GM19193 (cell line): ENCODE results near the gene RLN2.

Source experiments
- POLR2A ChIP-seq: IDR thresholded peaks from 4 replicates; pipeline ENCODE4 v1.6.1; 2011; ENCODE audit not compliant: insufficient read depth, insufficient read length; ENCODE audit errors: extremely low read depth

The RLN2 gene

GRCh38 chr9:5288591-5288990 is 15.9 kb downstream of the RLN2 start:
- no peak for TF ChIP-seq POLR2A

DNA sequence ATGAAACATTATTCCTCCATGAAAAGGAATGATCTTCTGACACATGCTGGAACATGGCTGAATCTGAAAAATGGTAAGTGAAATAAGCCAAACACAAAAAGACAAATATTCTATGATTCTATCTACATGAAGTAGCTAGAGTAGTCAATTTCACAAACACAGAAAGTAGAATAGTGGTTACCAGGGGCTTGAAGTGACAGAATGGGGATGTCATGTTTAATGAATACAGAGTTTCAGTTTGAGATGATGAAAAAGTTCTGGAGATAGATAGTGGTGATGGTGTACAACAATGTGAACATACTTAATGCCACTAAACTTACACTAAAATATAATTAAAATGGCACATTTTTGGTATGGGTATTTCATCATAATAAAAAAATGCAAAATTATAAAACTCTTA is 18.3 kb downstream of the RLN2 start:
- TF ChIP-seq POLR2A = no peak

DNA sequence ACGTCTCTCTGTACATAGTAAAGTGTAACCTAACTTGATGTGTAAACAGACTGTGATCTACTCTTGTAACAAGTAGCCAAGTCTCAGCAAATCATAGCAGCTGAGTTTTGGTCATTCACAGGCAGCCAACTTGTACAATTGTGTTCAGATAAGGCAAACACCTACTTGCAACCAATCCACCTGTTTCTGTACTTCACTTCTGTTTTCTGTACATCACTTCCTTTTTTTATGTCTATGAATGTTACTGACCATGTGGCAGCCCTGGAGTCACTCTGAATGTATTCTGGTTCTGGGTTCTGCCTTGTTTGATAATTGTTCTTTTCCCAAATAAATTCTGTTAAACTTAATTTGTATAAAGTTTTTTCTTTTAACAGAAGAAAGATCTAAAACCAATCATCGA is 26.0 kb downstream of the RLN2 start:
- TF ChIP-seq POLR2A = no peak

DNA sequence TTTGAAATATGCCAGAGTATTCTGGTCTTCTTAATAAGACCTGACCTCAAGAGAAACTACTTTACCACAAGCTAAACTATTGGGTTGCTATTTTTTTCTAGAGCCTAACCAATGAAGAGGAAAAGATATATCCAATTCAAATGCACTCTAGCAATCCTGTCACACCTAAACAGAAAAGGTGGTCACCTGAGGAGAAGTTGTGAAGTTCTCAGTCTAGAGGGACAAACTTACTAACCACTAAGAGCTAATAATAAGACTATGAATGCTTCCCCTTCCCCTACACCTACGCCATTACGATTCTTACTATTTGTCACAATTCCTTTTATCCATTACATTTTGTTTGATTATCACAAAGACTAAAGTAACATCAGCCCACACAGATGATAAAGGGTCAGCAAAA is 29.7 kb downstream of the RLN2 start:
- TF ChIP-seq POLR2A = no peak

DNA sequence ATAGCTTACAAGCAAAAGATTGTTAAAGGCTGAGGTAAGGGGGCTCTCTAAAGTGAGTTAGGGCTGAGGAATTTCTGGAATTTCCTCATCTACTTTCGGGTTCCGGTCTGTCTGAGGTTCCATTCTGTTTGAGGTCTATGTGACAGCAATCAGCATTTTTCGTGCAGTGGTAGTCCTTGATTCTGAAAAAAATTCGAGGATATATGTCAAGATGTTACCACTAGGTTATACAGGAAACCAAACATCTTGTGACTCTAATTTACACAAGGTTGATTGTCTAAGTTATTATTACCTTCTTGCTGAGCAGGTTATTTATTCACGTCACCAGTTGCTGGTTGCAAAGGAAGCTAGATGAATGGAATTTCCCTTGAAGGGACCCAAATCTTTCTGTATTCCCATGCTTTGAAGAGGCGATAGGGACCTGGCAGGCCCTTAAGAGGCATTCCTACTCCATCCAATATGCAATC is 35.2 kb downstream of the RLN2 start:
- TF ChIP-seq POLR2A = no peak

- TF ChIP-seq POLR2A = no peak
These were observed 38.6 kb downstream of the RLN2 start for GRCh38 chr9:5265939-5266338.

DNA sequence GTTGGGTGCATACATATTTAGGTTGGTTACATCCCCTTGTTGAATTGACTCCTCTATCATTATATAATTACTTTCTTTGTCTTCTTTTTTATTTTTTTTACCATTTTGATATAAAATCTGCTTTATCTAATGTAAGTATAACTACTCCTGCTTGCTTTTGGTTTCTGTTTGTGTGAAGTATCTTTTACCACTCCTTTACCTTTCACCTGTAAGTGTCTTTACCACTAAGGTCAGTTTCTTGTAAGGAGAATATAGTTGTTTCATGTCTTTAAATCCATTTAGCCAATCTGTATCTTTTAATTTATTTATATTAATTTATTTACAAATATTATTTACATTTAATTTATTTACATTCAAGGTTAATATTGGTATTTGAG is 40.3 kb downstream of the RLN2 start:
- no peak for TF ChIP-seq POLR2A

DNA sequence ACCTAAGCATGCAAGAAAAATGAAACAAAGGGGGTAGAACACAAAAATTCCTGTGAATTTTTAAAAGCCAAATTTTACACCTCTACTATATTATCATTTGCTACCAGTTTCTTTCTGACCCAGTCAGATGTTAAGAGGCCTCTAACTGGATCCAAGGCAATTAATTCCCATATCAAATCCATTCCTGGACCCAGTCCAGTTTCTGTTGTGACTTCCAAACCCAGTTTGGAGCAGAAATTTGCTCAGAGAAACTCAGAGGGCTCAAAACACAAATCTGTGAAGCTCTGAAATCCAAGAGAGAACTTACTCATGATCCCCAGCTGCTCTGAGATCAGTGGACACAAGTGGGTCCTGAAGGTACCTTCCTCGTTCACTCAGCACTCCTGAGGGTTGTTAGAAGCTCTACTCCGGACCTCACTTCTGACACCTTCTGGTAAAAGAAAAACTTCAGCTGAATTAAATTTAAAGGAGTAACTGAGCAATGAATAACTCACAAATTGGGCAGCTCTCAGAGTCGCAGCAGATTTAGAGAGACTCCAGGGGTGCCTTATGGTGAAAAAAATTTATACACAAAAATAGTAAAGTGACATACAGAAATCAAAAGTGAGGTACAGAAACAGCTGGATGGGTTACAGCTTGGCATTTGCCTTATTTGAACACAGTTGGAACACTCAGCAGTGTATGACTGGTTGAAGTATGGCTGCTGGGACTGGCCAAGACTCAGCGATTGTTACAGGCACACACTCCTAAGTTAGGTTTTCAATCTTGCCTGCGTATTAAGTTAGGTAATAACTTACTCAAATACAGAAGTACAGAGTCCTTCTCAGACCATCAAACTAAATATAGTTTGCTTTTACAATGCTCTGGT is 40.9 kb downstream of the RLN2 start:
- TF ChIP-seq POLR2A = no peak
